H9 (cell line): ENCODE results near the gene P2RY14. TPM values are rescaled to one million over a fixed set of nuclear protein-coding genes. Genes with fewer than 3 reads are reported as not detected.

ENCODE experiments used
- DNase-seq: peaks from one replicate; pipeline ENCODE4 v3.0.0-alpha.2; 2017
- H2AFZ ChIP-seq: one replicate; pipeline ENCODE4 v1.6.1; 2013; ENCODE audit warnings: mild to moderate bottlenecking, low read length, control low read depth, moderate library complexity
- H2AK5ac ChIP-seq: 2 replicates; pipeline ENCODE4 v1.6.1; 2013; ENCODE audit warnings: low read length, control low read depth, mixed read lengths; ENCODE audit not compliant: insufficient read length
- H2BK120ac ChIP-seq: one replicate; pipeline ENCODE4 v1.6.1; 2013; ENCODE audit warnings: low read depth, mild to moderate bottlenecking, low read length, control low read depth, inconsistent platforms; ENCODE audit not compliant: poor library complexity, severe bottlenecking
- H2BK12ac ChIP-seq: 2 replicates; pipeline ENCODE4 v1.6.1; 2013; ENCODE audit warnings: low read length, control low read depth, mixed read lengths, low read depth; ENCODE audit not compliant: insufficient read length
- H2BK15ac ChIP-seq: 2 replicates; pipeline ENCODE4 v1.6.1; 2013; ENCODE audit warnings: low read depth, low read length, control low read depth
- H2BK20ac ChIP-seq: one replicate; pipeline ENCODE4 v1.6.1; 2013; ENCODE audit warnings: low read depth, mild to moderate bottlenecking, low read length, control low read depth, inconsistent platforms; ENCODE audit not compliant: poor library complexity, severe bottlenecking
- H2BK5ac ChIP-seq: 2 replicates; pipeline ENCODE4 v1.6.1; 2013; ENCODE audit warnings: low read length, control low read depth, mixed read lengths; ENCODE audit not compliant: insufficient read length
- H3K14ac ChIP-seq: 2 replicates; pipeline ENCODE4 v1.6.1; 2013; ENCODE audit warnings: low read length, control low read depth; ENCODE audit not compliant: insufficient read depth
- H3K18ac ChIP-seq: 2 replicates; pipeline ENCODE4 v1.6.1; 2013; ENCODE audit warnings: low read depth, mild to moderate bottlenecking, mixed read lengths, low read length, control low read depth; ENCODE audit not compliant: insufficient read length
- H3K23ac ChIP-seq: 2 replicates; pipeline ENCODE4 v1.6.1; 2013; ENCODE audit warnings: low read length, control low read depth, mixed read lengths, low read depth; ENCODE audit not compliant: insufficient read length
- H3K23me2 ChIP-seq: 2 replicates; pipeline ENCODE4 v1.6.1; 2013; ENCODE audit warnings: low read depth, mild to moderate bottlenecking, mixed read lengths, low read length, control low read depth; ENCODE audit not compliant: insufficient read length, poor library complexity, severe bottlenecking
- H3K27ac ChIP-seq: 2 replicates; pipeline ENCODE4 v1.5.1; 2013; ENCODE audit warnings: low read length, control low read depth, mixed read lengths, low read depth; ENCODE audit not compliant: insufficient read length
- H3K27me3 ChIP-seq: 2 replicates; pipeline ENCODE4 v1.6.1; 2013; ENCODE audit warnings: low read length, control low read depth, inconsistent platforms; ENCODE audit not compliant: insufficient read depth
- H3K4ac ChIP-seq: 2 replicates; pipeline ENCODE4 v1.6.1; 2013; ENCODE audit warnings: low read depth, mild to moderate bottlenecking, control low read depth, inconsistent platforms, low read length, moderate library complexity
- H3K4me1 ChIP-seq: 2 replicates; pipeline ENCODE4 v1.6.1; 2013; ENCODE audit warnings: low read length, control low read depth, inconsistent platforms; ENCODE audit not compliant: insufficient read depth
- H3K4me2 ChIP-seq: 2 replicates; pipeline ENCODE4 v1.6.1; 2013; ENCODE audit warnings: low read length, control low read depth, mixed read lengths; ENCODE audit not compliant: insufficient read length, insufficient read depth
- H3K56ac ChIP-seq: 2 replicates; pipeline ENCODE4 v1.6.1; 2013; ENCODE audit warnings: low read depth, mild to moderate bottlenecking, mixed read lengths, low read length, control low read depth; ENCODE audit not compliant: insufficient read length
- H3K79me1 ChIP-seq: 2 replicates; pipeline ENCODE4 v1.6.1; 2013; ENCODE audit warnings: low read depth, mild to moderate bottlenecking, moderate library complexity, low read length, control low read depth, inconsistent platforms; ENCODE audit not compliant: insufficient read depth, poor library complexity, severe bottlenecking
- H3K79me2 ChIP-seq: 2 replicates; pipeline ENCODE4 v1.6.1; 2013; ENCODE audit warnings: low read length, control low read depth, inconsistent platforms; ENCODE audit not compliant: insufficient read depth
- H3K9ac ChIP-seq: 2 replicates; pipeline ENCODE4 v1.6.1; 2013; ENCODE audit warnings: low read length, control low read depth, mixed read lengths; ENCODE audit not compliant: insufficient read length; ENCODE audit errors: extremely low read depth
- H3K9me3 ChIP-seq: one replicate; pipeline ENCODE4 v1.6.1; 2013; ENCODE audit warnings: low read depth, low read length, inconsistent platforms; ENCODE audit not compliant: control insufficient read depth
- H3T11ph ChIP-seq: one replicate; pipeline ENCODE4 v1.6.1; 2013; ENCODE audit warnings: mild to moderate bottlenecking, low read length, control low read depth, inconsistent platforms
- H4K20me1 ChIP-seq: one replicate; pipeline ENCODE4 v1.6.1; 2013; ENCODE audit not compliant: control insufficient read depth, insufficient read length, insufficient read depth
- H4K5ac ChIP-seq: 2 replicates; pipeline ENCODE4 v1.6.1; 2013; ENCODE audit warnings: low read depth, mild to moderate bottlenecking, mixed read lengths, low read length, control low read depth; ENCODE audit not compliant: insufficient read length
- H4K8ac ChIP-seq: replicated peaks from 2 replicates; pipeline ENCODE4 v1.6.1; 2013; ENCODE audit warnings: low read length, control low read depth, mixed read lengths, low read depth; ENCODE audit not compliant: insufficient read length
- H4K91ac ChIP-seq: 2 replicates; pipeline ENCODE4 v1.6.1; 2013; ENCODE audit warnings: low read depth, mild to moderate bottlenecking, moderate library complexity, mixed read lengths, low read length, control low read depth; ENCODE audit not compliant: insufficient read length
- H3K27ac Mint-ChIP-seq, 3 experiments: 2 replicates in 2 of 3; 3 replicates in 1 of 3; pipeline ENCODE4 v1.8.0; 2020 to 2021; ENCODE audit warnings: mixed read lengths in 3 of 3, mild to moderate bottlenecking in 1 of 3, moderate library complexity in 1 of 3
- H3K27me3 Mint-ChIP-seq: 2 replicates; pipeline ENCODE4 v1.8.0; 2021; ENCODE audit warnings: low read depth, mild to moderate bottlenecking, moderate library complexity, mixed read lengths
- H3K36me3 Mint-ChIP-seq, 3 experiments: 2 replicates in 2 of 3; 3 replicates in 1 of 3; pipeline ENCODE4 v1.8.0; 2020 to 2021; ENCODE audit warnings: low read depth in 3 of 3, mixed read lengths in 3 of 3; ENCODE audit not compliant: insufficient read depth in 1 of 3
- H3K4me1 Mint-ChIP-seq, 2 experiments: 2 replicates each; pipeline ENCODE4 v1.8.0; 2020; ENCODE audit warnings: mixed read lengths in 2 of 2
- H3K4me3 Mint-ChIP-seq, 2 experiments: 2 replicates in 1 of 2; 3 replicates in 1 of 2; pipeline ENCODE4 v1.8.0; 2020 to 2021; ENCODE audit warnings: mild to moderate bottlenecking in 2 of 2, mixed read lengths in 2 of 2, moderate library complexity in 1 of 2
- H3K9me3 Mint-ChIP-seq, 2 experiments: 2 replicates in 1 of 2; 3 replicates in 1 of 2; pipeline ENCODE4 v1.8.0; 2020; ENCODE audit warnings: mild to moderate bottlenecking in 2 of 2, mixed read lengths in 2 of 2, moderate library complexity in 1 of 2
- WGBS: extraction: QIAGEN DNeasy Blood & Tissue Kit; methylation state at CpG from one replicate; pipeline ENCODE4 v1.1.7; 2013; ENCODE audit warnings: missing lambda C conversion rate, low lambda C conversion rate, mixed read lengths; ENCODE audit not compliant: insufficient read length; ENCODE audit errors: extremely low coverage; 5-methylcytosine and 5-hydroxymethylcytosine counted together
- total RNA-seq: library from RNA; stranded (reverse); gene quantifications from 2 replicates; pipeline ENCODE4 v1.2.1, GENCODE V29; 2021
- TF ChIP-seq, protein P1 (sequence below): fragments of 200-600 bp; sonication (generic); conservative IDR thresholded peaks from 3 replicates; pipeline ENCODE4 v1.8.0; 2021; ENCODE audit warnings: antibody characterized with exemption, mild to moderate bottlenecking

The P2RY14 gene
- total RNA-seq, 1 experiment from 2014 or later, result not detected

DNA sequence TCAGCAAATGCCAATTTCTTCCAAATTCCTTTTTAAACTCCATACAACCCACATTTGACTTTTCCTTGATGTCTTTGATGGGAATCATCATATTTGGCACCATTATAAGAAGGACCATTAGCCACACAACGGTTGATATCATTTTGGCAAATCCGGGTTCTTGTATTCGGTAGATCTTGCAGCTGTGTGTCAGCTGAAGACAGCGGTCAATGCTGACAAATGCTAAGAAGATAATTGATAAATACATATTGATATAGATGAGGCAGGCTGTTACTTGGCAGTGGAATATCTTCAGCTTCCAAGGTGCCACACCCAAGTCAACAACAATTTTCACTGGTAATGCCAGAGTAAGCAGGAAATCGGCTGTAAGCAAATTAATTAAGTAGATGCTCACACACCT is 79.5 kb downstream of the P2RY14 start:
- Histone ChIP-seq H3K14ac (no peak overlapping the region), H3K4me1 (no peaks in the 10 kb centered on the region), H3K79me1 (no peaks in the 10 kb centered on the region), H2BK5ac (no peak overlapping the region), H3K56ac (no peak overlapping the region), H2BK20ac (no peak overlapping the region), H4K5ac (no peak overlapping the region), H3K23me2 (no peaks in the 10 kb centered on the region), H3K4ac (no peak overlapping the region), H4K8ac (no peak overlapping the region), H3K23ac (no peak overlapping the region), H3K4me2 (no peak overlapping the region), H3K79me2 (no peaks in the 10 kb centered on the region), H3K18ac (no peak overlapping the region), H3K27ac (no peak overlapping the region), H3K9ac (no peak overlapping the region), H4K91ac (no peak overlapping the region), H2AK5ac (no peak overlapping the region), H2BK12ac (no peak overlapping the region), H3K27me3 (no peaks in the 10 kb centered on the region), H2BK15ac (no peak overlapping the region), H3K9me3 (no peaks in the 10 kb centered on the region), H2BK120ac (no peak overlapping the region), H2AFZ (no peak overlapping the region), H4K20me1 (no peaks in the 10 kb centered on the region), H3T11ph (no peak overlapping the region)
- Mint-ChIP-seq H3K27ac (no peak overlapping the region), H3K4me3 (no peak overlapping the region), H3K36me3 (peaks cover 0 to 4% (median 3%) of the 10 kb centered on the region in 3 experiments; a peak in 3 of 7 replicates), H3K4me1 (no peaks in the 10 kb centered on the region), H3K27me3 (no peaks in the 10 kb centered on the region), H3K9me3 (no peaks in the 10 kb centered on the region)
- TF ChIP-seq, protein P1, sequence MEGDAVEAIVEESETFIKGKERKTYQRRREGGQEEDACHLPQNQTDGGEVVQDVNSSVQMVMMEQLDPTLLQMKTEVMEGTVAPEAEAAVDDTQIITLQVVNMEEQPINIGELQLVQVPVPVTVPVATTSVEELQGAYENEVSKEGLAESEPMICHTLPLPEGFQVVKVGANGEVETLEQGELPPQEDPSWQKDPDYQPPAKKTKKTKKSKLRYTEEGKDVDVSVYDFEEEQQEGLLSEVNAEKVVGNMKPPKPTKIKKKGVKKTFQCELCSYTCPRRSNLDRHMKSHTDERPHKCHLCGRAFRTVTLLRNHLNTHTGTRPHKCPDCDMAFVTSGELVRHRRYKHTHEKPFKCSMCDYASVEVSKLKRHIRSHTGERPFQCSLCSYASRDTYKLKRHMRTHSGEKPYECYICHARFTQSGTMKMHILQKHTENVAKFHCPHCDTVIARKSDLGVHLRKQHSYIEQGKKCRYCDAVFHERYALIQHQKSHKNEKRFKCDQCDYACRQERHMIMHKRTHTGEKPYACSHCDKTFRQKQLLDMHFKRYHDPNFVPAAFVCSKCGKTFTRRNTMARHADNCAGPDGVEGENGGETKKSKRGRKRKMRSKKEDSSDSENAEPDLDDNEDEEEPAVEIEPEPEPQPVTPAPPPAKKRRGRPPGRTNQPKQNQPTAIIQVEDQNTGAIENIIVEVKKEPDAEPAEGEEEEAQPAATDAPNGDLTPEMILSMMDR, result no peak
- no peak for DNase-seq
- no CpG with 5 or more reads among the region's 5 CpGs for WGBS
